HG03354 (cell line): ENCODE results near the gene RGS2.

Experiments
- ATAC-seq: cut with Tn5 transposase; IDR thresholded peaks from one replicate; pipeline ENCODE4 v1.9.1; 2021; ENCODE audit warnings: mild to moderate bottlenecking; ENCODE audit not compliant: unreplicated experiment, poor library complexity, severe bottlenecking

Gene RGS2

GRCh38 chr1:192808518-192809306, at the start of gene RGS2:
RGS2 (plus strand) TSS chr1:192809039; CDS start chr1:192809072, 33 bp downstream.
- ATAC-seq, result peak; percentile 87

DNA sequence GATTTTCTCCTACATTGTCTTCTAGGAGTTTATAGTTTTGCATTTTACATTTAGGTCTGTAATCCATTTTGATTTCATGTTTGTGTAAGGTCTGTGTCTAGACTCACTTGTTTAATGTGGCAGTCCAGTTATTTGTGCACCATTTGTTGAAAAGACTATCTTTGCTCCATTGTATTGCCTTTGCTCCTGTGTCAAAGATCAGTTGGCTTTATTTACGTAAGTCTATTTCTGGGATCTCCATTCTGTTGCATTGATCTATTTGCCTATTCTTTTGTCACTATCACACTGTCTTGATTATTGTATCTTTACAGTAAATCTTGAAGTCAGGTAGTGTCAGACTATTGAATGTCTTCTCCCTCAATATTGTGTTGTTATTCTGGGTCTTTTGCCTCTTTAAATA, 49.7 kb upstream of the RGS2 start:
- ATAC-seq, result no peak

DNA sequence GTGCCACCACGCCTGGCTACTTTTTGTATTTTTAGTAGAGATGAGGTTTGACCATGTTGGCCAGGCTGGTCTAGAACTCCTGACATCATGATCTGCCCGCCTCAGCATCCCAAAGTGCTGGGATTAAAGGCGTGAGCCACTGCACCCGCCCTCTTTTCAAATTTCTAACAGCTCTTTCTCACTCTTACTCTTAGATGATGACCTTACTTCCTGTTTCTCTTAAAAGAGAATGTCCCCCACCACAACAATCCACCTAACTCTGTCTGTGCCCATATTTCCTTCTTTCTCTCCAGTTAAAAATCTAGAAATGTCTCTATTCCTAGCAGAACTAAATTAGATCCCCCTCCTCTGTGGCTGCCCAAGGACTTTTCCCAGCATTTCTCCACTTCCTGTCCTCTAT, 46.6 kb upstream of the RGS2 start:
- ATAC-seq, result no peak

DNA sequence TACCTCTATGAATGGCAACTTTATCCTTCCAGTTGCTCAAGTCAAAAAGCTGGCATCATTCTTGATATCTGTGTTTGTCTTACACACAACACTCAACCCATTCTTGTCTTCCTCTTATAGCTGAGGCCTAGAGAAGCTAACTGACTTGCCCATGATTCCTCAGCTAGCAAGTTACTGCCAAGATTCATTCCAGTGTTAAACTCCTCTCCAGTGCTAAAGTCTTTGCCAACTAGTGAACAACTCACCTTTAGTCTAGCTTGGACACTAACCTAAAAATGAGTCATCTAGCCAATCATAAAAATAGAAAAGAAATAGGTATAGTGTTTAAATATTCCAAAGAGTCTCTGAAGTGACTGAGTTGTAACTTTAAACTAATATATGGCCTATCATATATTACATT, 45.6 kb upstream of the RGS2 start:
- no peak for ATAC-seq

GRCh38 chr1:192763756-192764155, 45.1 kb upstream of the RGS2 start:
- no peak for ATAC-seq

GRCh38 chr1:192764675-192765074, 44.2 kb upstream of the RGS2 start:
- no peak for ATAC-seq

DNA sequence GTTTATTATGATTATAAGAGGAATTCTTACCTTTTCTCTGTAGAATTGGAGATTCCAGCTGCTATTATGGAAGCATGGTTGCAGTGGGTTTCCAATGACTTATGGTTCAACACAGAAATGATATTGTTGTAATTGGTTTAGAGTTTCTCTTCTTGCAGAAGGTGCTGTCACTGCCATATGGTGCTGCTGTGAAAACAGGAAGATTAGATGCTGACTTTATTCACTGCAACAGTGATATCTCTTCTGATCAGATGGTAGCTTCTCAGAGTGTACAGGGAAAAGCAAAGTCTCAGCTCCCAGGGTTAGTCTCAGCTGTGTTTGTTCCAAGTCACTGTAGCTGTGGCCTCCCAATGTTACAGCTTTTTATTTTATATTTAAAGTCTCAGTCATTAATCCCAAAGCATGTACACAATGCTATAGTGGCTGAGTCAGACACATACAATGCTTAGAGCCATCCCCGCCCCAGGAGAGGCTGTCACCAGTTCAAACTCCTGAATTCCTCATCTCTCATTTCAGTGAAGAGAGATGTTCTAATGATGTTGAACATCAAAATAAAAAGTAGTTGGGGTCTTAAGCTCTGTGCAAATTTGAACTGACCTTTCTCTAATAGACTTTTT, 42.7 kb upstream of the RGS2 start:
- ATAC-seq, result no peak

- ATAC-seq, result no peak
Measured at GRCh38 chr1:192766876-192767275, 42.0 kb upstream of the RGS2 start.

- no peak for ATAC-seq
Measured at GRCh38 chr1:192767798-192768197, 41.0 kb upstream of the RGS2 start.

DNA sequence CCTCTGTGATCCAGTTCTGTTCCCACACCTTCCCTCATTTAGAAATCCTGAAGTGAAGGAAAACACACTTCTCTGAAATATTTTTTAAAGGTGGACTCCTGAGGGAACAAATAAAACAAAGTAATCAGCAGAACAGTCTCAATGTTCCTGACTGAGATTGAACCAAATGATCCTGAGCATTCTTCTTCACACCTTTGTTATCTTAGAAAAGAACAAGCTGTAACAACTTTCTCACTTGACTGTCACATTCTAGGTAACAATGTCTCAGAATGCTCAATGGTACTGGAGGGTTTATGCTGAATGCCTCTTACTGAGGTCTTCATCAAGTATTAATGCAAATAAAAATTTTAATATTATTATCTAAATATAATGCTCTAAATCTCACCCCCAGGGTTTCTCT, 40.4 kb upstream of the RGS2 start:
- no peak for ATAC-seq

DNA sequence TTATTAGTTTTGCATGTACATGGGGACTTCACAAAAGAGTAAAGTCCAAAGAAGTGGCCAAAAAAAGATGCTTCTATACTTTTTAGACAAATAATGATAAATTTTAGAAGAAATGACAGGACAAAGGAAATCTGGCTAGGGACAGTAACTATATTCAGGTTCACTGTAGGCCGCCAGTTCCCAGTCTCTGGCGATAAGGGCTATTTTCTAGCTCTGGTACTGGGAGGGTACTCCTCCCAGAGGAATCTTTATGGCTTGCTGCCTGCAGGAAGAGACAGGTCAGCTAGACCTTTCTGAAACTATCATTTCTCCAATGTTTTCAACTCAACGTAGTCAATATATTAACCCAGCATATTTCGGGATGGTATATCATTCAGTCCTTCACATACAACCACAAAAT, 37.5 kb upstream of the RGS2 start:
- ATAC-seq, result no peak

- ATAC-seq, result no peak
Measured at GRCh38 chr1:192775631-192776030, 33.2 kb upstream of the RGS2 start.

- ATAC-seq, result no peak
Measured at GRCh38 chr1:192776206-192776605, 32.6 kb upstream of the RGS2 start.

- ATAC-seq, result no peak
Measured at GRCh38 chr1:192776998-192777397, 31.8 kb upstream of the RGS2 start.

GRCh38 chr1:192783791-192784190, 25.0 kb upstream of the RGS2 start:
- ATAC-seq, result no peak

- no peak for ATAC-seq
Measured at GRCh38 chr1:192784397-192784796, 24.4 kb upstream of the RGS2 start.

GRCh38 chr1:192786576-192786975, 22.3 kb upstream of the RGS2 start:
- ATAC-seq, result no peak

DNA sequence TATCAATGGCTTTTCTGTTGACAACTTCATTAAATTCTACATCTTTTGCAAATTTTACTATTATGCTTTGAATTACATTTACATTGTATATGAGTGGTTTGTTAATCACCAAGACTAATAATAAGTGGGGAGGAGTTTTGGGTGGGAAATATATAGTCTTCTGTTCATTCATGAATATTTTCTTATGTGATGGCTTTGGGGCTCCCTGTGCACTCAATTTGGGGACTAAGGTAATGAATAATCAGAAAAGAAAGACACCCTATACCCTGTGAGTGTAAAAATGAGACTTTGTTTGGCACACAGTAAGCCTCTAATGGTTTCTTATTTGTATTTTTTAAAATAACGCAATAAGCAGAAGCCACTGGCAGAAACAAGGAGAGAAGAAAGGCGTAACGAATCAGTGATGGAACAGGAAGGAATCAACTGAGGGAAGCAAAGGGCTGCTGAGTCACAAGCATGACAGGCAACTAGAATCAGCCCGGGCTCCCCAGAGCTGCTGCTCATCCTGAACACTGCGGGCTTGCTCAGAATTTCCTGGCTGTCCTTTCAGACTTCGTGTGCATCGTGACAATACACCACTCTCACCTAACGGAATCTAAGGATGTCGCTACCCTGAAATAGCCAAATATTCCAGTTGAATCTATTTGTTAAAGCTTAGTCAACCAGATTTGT, 20.8 kb upstream of the RGS2 start:
- no peak for ATAC-seq

DNA sequence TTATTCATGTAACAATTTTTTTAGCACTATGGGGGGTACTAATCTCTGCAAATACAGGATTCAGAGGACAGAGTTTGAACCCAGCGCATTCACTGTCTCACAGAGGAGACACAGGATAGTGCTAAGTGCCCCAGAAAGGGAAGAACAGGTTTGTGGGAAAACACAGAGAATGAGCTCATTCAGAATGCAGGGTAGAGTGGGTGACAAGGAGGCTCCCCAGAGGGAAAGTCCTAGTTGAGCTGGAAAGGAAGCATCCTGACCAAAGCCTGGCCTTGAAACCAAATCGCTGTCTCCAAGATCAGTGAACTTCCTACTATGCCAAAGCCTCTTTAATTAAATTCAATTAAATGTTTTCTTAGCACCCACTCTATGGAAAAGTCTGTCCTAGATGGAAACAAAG, 19.0 kb upstream of the RGS2 start:
- no peak for ATAC-seq

GRCh38 chr1:192792628-192793027, 16.2 kb upstream of the RGS2 start:
- no peak for ATAC-seq
